ENCODE measurements around the gene RORB.
"Not testable (repeated sequence)": the region's sequence is repeated elsewhere in the genome, so short reads cannot be mapped to it uniquely, and the experiment has no call there.

Gene RORB

DNA sequence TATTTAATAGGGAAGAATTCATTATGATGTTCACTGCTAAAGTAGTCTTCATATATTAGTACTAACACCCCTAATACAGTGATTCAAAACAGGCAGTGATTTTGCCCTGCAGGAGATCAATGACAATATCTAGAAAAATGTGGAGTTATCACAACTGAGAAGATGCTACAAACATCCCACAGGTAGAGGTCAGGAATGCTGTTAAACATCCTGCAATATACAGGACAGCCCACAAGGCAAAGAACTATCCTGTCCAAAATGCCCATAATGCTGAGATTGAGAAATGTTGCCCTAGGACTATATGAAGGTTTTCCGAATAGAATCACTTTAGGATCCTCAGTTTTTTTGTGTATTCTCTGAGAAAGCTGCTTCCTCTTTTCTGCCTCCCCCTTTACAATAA is 15.3 kb downstream of the RORB start:
- in situ Hi-C loops (cut with HindIII; ENCODE audit: low sequenced_read_pairs): no loop called here

DNA sequence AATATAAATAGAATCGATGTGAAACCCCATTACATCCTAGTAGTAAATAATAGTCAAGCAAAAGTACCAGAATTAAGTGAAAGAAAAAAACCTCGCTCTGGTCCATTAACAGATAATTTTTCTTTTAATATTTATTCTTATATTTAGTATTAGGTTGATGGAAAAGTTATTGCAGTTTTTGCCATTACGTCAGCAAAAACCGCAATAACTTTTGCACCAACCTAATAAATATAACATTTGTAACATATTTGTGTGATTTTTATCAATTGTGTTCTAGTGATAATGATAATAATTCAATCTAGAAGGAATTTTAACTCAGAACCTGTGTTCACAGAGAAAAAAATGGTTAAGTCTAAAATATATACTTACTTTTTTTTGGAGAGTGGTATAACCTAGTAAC is 16.1 kb downstream of the RORB start:
- in situ Hi-C loops (cut with HindIII; ENCODE audit: low sequenced_read_pairs): no loop called here

DNA sequence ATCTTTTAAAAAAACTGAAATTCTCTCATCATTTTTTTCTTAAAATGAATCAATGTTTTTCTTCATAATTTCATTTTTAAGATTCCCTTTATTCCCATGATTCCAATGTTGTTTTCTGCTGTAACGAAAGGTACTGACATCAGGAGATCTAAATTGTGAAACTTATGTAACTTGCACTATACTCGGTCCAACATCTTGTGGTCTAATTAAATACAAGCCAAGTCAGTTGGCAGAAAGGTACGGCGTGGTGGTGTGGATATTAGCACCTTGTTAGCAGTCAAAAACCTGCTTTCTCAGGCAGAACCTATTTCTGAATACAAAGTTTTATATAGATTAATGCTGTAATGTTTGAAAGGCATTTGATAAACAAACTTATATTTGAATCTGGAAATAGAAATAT is 20.1 kb downstream of the RORB start:
- in situ Hi-C loops (cut with HindIII; ENCODE audit: low sequenced_read_pairs): no loop called here

DNA sequence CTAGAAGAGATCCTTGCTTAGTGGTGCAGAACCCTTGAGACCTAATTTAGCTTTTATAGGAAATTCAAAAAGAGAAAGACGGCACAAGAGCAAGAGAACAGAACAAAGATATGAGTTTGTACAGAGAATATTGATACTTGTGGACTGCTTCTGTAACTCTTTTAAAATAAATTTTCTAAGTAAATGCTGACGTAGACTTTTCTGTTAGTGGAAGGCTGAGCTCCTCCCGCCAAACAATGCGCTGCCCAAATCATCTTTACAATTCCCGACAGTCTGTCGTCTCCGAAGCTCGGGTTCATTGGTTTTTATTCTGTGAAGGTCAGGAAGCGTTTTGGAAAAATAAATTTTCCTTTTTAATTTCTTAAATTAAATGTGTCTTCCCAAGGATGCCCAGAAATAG is 22.3 kb downstream of the RORB start:
- in situ Hi-C loops (cut with HindIII; ENCODE audit: low sequenced_read_pairs): no loop called here

DNA sequence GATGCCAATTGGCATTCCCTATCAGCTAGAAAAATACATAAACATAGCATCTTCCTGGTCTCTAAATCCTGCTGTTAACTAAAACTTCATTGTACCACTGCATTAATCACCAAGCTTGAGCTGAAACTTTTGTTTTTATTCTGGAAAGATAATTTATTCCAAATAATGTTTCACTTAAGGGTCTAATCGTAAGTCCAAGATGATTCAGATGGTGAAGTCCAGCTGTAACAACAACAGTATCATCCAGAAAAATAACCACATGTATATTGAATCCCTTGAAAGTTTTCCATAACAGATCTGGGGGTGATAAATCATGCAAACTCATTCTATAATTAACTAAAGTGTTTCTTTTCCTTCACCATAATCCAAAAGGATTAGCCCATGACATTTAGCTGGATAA is 23.9 kb downstream of the RORB start:
- in situ Hi-C loops (cut with HindIII; ENCODE audit: low sequenced_read_pairs): no loop called here

DNA sequence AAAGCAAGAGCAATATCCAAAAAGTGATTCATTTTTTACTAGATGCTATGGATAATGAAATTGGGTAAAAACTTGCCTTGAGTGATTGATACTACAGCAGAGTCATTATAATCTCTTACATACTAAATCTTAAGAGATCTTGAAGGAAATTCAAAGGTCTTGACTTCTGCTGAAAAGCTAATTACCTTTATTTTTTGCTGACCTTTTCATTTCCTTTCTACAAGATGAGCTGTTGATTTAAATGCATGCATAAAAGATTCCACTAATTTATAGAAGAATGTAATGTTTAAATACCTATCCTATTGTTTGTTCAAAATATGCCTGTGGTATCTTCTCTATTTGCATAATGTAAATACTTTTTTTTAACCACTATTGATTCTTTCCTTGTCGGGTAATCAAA is 27.2 kb downstream of the RORB start:
- in situ Hi-C loops (cut with HindIII; ENCODE audit: low sequenced_read_pairs): no loop called here

DNA sequence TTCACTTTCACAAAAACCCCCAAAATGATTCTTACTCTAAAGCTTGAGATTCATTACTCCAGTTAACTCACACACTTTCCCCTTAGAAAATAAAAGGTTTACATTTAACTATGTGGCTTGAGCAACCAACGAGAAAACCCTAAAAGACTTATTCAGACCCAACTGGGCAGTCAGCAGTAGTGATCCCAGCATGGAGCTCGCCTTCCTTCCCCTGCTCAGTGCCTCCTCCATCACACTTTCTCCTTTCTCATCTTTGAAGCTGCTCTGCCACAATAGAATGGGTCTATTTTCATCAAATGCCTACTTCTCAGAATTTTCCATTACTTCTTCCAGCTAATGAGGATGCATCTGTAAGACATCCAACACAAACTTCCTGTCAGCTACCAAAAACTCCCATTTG is 29.1 kb downstream of the RORB start:
- in situ Hi-C loops (cut with HindIII; ENCODE audit: low sequenced_read_pairs): no loop called here

DNA sequence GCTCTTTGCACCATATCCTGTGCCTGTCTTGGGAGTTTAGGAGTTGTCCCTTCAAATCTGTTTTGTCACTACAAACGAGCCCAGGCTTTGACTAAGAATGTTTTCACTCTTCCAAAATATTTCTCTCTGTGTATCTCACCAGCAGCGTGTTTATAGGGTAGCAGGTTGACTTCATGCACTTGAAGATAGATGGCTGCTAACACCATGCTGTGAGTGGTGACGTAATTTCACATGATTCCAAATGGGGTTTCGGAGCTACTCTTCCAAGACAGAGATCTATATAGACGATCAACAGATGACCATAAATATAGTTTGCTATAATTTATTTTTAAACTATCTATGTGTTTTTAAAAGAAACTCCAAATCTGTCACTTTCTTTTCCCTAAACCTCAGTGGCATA is 30.6 kb downstream of the RORB start:
- in situ Hi-C loops (cut with HindIII; ENCODE audit: low sequenced_read_pairs): no loop called here

DNA sequence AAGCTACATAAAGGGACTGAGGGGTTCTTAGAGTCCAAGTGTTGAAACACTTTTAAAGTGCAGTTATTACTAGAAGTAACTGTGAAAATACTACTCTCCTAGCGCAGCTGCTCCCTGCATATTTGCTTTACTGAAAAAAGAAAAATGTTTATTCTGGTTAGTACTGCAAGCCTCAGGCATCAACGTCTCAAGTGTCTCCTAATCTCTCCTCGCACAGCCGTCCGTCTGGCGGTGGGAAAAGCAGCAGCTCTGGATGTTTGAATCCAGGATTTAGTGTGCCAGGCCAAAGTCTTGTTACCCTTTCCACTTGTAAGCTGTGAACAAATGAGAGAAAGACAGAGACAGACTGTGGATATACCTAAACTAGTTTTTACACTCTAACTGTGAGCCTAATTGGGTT is 31.1 kb downstream of the RORB start:
- in situ Hi-C loops (cut with HindIII; ENCODE audit: low sequenced_read_pairs): no loop called here

DNA sequence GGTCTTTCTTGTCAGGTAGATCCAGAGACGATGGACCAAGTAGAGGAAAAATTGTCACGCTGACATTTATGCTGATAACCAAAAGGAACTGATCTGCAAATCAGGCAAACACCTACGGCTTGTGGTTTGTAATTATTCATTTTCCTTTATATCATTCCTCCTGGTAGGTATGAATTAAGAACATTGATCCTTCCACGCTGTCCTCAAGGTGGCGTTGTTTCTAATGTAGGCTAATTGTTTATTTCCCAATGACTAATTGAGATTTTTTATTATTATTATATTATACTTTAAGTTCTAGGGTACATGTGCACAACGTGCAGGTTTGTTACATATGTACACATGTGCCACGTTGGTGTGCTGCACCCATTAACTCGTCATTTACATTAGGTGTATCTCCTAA is 33.3 kb downstream of the RORB start:
- in situ Hi-C loops (cut with HindIII; ENCODE audit: low sequenced_read_pairs): not testable (repeated sequence)

DNA sequence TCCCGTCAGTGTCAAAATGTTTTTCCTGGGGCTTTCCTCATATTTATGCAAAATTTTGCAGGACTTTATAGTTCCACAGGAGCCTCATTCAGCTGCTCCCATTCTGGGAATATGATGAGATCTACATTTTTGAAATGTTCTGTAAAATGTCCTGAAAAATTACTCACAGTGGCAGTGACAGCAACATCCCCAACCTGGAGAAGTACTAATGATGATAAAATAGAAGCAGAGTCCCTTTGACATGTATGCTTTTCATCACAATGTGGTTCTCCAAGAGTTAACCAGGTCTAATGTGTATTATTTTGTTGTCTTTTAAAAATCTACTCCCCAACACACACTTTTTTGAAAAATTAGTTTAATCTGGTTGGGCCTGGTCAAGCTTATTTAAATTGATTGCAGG is 36.1 kb downstream of the RORB start:
- in situ Hi-C loops (cut with HindIII; ENCODE audit: low sequenced_read_pairs): no loop called here

DNA sequence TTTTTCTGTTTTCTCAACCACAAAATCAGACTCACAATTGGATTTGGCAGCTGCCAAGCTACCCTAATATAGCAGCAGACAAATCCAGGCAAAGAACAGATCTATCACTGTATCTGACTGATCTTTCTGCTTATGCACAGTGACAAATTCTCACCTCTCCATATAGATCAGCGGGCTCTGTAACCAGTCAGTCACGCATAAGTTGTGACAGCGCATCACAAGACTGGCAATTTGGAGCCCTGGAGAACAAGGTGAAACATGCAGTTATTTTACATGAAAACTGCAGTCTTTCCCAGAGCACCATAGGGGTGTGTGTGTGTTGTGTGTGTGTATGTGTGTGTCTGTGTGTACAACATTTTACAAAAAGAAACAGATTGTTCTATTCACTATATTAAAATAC is 37.7 kb downstream of the RORB start:
- in situ Hi-C loops (cut with HindIII; ENCODE audit: low sequenced_read_pairs): no loop called here

DNA sequence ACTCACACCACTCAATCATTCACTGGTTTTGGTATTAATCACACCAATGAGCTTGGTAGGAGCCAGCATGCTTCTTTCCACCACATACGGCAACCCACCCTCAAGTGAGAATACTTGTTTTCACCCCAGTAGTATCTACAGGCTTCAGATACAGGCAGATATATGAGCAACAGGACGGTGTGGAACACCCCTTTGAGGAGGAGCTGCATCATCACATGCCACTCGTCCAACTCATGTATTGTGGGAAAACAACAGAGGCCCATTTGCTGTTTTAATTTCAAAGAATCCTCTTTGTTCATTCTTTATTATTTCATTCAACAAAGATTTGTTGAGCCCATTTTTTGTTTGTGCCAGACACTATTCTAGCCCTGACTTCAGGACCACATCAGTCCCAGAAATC is 46.0 kb downstream of the RORB start:
- in situ Hi-C loops (cut with HindIII; ENCODE audit: low sequenced_read_pairs): no loop called here

DNA sequence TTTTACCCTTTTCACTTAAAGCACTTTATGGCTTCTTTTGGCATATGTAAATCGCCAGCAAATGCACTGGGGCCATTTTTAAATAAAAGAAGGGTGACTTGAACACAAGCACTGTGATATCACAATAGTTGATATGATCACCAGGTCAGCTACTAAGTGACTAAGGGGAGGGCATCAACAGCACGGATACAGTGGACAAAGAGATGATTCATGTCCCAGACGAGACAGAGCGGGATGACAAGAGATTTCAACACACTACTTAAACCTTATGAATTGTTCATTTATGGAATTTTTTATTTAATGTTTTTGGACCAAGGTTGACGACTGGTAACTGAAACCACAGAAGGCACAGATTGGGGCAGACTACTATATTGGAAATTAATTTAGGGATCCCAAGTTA is 54.1 kb downstream of the RORB start:
- in situ Hi-C loops (cut with HindIII; ENCODE audit: low sequenced_read_pairs): no loop called here

DNA sequence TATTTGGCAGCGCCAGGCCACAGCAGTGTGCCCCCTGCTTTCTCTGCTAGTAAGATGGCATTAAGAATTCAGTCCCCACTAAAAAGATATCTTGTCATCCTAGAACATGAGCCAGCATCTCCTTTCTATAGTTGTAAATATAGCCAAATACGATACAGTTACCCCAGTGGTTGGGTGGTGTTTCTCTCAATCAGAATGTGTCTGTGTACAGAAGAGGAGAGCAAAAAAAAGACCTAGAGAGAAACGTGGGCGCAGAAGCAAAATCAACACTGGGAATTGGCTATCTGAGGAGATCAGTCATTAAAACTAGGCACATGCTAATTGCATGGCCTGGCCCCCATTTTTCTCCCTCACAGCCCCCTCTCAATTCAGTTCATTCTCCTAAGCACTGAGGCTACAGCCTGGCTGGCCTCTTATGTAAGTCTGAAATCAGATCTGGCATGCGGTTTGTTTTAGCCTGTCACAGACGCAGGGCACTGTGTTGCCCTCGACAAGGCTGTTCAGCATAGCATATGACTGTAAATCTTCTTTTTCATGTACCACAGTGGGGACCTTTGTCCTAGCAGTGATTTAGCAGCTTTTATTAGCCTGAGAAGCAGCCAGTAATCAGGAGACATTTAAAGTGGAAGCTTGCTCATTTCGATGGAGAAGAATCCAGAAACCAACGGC is 57.8 kb downstream of the RORB start:
- in situ Hi-C loops (cut with HindIII; ENCODE audit: low sequenced_read_pairs): no loop called here

DNA sequence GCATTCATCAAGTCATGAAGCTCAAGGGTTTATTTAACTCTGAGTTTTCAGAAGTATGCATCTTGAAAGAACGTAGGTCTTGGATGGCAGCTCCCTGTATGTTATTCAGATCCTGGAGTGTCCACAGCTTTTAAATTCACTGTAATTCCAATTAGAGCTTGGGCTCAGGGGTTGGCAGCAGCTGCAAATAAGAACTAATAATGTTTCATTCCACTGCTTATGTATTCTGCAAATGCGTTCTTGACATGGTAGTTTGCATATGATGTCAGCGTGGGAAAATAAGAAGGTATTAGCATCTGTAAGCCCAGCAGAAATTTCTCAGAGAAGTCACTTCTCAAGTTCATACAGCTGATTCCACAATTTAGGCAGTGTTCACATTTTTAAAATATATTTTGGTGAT is 58.4 kb downstream of the RORB start:
- in situ Hi-C loops (cut with HindIII; ENCODE audit: low sequenced_read_pairs): no loop called here

DNA sequence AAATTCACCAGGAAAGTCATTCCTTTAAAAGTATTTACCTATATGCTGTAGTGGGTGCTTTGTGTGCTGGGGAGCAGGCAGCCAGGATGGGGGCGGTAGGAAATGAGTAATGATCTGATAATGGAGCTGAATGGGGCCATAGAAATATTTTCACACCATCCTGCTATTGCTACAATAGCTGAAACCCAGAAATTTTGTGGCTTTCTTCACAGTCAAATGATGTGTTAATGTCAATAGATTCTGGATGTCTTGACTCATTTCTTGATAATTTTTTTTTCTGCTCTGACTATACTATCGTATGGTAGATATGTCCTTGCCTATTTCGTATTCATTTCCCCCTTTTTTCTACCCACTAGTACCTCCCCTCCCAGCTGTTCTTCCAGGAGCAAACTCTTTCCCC is 59.5 kb downstream of the RORB start:
- in situ Hi-C loops (cut with HindIII; ENCODE audit: low sequenced_read_pairs): no loop called here

DNA sequence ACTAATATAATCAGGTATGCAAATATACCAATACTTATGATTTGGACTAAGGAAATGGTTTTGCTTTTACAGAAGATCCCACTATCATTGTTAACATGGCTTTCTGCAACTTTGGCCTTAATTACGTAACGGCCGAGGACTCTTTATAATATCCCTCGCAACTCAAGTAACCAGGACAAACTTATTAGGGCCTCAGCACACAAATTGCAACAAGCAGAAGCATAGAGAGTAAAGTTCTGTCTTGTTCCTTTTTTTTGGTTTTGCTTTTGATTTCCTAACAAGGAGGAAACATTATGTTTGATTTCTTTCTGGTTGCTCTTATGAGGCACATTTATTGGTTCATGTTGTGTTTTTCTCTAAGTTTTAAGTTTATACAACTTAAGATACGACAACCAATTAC is 60.4 kb downstream of the RORB start:
- in situ Hi-C loops (cut with HindIII; ENCODE audit: low sequenced_read_pairs): no loop called here

DNA sequence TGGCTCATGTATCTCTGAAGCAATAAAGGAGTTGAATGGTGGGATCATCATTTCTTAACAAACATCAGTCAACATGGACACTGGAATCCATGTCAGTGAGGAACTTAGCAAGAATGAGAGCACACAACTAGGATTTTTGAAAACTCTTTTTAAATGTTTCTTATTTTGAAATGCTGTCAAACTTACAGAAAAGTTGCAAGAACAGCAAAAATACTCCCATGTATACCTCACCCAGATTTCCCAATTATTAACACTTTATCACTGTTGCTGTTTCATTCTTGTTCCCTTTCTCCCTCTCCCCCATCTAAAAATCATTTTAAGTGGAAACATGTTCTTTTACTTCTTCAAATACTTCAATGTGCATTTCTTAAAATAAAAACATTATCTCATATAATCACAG is 65.5 kb downstream of the RORB start:
- in situ Hi-C loops (cut with HindIII; ENCODE audit: low sequenced_read_pairs): no loop called here

DNA sequence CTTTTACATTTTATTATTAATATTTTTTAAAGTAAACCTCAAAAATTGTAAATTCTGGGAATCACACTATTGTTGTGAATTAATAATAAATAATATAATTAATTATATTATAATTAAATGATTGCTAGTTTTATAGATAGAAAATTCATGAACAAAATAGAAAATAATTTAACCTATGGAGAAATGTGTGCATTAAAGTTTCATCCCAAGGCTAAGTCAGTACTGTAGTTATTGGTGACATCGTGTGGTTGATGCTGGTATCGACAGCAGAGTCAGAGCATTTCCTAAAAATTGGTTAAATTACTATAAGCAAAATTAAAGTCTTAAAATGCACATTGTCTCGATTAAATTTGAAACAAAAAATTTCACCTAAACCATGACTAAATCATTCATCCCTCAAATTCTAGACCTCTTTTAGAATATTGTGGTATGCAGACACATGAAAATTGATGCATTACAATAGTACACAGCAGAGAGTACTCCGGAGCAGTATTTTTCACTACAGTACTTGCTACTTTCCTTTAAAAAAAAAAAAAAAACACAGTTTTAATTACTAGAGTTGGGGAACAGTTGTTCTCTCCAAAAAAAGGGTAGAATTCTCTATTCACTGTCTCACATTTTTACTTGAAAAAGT is 73.9 kb downstream of the RORB start:
- in situ Hi-C loops (cut with HindIII; ENCODE audit: low sequenced_read_pairs): no loop called here

DNA sequence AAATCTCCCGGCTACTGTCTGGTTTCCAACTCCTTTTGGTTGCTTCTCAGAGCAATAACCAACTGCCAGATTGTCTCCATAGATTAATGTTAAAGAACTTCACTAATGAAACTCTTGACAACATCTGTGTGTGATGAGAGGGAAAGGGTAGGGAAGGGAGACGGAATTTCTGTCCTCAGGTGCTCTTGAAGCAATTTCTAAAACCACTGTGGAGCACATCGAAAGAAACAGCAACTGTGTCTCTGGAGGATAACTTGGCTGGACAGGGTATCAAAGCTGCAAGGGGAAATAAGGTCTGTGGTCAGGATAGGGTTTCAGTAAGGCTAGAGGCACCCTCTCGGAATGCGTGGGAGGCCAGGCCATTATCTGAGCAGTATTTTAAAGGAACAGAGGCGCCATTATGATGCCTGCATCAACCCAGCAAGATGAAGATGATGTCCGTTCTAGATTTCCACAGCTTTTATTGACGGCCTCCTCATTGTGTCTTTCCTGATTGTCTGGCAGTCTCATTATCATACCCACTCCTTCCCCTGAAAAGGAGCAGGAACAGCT is 76.6 kb downstream of the RORB start:
- in situ Hi-C loops (cut with HindIII; ENCODE audit: low sequenced_read_pairs): no loop called here

DNA sequence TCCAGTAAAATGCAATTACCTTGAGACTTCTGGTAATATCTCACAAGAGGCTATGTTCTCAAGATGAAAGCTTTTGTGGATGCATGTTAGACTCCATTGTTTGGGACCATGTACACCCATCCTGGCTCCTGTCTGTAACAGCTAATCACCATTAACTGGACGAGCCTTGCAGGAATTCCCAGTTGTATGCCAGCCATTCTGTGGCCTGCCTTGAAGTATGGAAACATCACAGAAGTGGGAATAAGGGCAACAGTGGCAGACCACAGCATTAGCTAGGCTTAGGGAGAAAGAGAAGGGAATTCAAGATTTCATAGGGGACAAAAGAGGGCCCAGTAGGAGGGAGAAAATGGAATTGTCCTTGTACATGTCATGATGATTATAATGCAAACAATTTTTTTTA is 79.0 kb downstream of the RORB start:
- in situ Hi-C loops (cut with HindIII; ENCODE audit: low sequenced_read_pairs): no loop called here

DNA sequence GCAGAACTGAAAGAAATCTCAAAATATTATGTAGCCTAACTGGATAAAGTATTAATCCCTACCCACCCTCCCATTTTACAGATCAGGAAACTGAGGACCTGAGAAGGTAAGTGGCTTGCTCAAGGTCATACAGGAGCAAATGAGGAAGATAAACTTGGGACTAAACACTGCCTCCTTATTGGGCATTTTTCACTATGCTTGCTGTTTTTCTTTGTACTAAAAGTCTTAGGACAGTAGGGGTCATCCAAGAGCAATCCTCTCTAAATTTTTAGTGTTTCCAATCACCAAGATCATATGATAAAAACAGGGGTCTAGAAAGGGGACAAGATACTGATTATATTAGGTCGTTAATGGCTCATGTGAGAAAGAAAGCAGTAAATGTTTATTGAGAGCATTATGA is 80.8 kb downstream of the RORB start:
- in situ Hi-C loops (cut with HindIII; ENCODE audit: low sequenced_read_pairs): no loop called here

All from DLD1 (cell line).